ENCODE data around the gene CNST. TPM values are rescaled to one million over a fixed set of nuclear protein-coding genes. Genes with fewer than 3 reads are reported as not detected.
"Not testable (repeated sequence)": the region's sequence is repeated elsewhere in the genome, so short reads cannot be mapped to it uniquely, and the experiment has no call there.

Gene CNST
- total RNA-seq, 1 donor from 2014 or later = 8.3 TPM

DNA sequence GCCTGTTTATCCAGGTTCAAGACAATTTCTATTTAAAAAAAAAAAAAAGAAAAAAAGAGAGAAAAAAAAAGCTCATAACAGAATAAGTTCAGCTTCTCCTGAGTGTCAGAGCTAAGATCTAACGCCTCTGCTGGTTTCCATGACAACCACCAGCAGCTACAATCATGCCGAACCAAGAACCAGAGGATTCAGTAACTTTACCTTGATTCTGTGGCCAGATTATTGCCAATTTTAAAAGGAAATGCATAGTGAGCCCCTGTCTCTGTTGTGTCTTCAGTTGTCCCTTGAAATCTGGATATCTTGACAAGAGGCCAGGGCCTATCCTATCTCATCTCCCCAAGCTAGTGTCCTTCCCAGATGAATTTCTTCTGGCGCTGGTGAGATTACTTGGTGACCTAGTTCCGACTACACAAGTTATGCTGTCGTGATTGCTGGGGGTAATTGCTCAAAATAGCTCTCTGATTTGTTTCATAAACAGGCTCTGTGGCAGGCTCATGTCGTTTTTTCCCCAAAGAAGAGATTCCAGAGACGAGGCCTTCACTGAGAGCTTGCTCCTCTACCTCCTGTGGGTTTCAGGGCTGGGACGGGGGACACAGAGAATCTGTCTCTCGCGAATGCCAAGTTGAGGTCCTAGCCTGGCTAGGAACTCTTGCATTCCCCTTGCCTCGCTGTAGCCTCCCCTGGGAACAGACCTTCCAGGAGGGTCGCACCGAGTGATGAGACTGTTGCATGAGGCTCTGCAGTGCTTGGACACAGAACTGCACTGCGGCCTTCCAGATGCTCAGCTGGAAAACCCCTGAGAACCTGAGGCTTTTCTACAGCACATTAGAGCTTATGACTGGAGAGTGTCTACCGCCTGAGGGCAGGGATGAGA lies 125.6 kb downstream of the CNST start:
- no peak overlapping the region for H3K4me3 ChIP-seq (ENCODE audit: low read depth, low read length)
- TF ChIP-seq, protein P1, sequence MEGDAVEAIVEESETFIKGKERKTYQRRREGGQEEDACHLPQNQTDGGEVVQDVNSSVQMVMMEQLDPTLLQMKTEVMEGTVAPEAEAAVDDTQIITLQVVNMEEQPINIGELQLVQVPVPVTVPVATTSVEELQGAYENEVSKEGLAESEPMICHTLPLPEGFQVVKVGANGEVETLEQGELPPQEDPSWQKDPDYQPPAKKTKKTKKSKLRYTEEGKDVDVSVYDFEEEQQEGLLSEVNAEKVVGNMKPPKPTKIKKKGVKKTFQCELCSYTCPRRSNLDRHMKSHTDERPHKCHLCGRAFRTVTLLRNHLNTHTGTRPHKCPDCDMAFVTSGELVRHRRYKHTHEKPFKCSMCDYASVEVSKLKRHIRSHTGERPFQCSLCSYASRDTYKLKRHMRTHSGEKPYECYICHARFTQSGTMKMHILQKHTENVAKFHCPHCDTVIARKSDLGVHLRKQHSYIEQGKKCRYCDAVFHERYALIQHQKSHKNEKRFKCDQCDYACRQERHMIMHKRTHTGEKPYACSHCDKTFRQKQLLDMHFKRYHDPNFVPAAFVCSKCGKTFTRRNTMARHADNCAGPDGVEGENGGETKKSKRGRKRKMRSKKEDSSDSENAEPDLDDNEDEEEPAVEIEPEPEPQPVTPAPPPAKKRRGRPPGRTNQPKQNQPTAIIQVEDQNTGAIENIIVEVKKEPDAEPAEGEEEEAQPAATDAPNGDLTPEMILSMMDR (conservative IDR thresholded peaks at IDR 0.05; ENCODE audit: low read depth, low read length) = no peak
- DNase-seq (ENCODE audit: low read depth) = no peak

DNA sequence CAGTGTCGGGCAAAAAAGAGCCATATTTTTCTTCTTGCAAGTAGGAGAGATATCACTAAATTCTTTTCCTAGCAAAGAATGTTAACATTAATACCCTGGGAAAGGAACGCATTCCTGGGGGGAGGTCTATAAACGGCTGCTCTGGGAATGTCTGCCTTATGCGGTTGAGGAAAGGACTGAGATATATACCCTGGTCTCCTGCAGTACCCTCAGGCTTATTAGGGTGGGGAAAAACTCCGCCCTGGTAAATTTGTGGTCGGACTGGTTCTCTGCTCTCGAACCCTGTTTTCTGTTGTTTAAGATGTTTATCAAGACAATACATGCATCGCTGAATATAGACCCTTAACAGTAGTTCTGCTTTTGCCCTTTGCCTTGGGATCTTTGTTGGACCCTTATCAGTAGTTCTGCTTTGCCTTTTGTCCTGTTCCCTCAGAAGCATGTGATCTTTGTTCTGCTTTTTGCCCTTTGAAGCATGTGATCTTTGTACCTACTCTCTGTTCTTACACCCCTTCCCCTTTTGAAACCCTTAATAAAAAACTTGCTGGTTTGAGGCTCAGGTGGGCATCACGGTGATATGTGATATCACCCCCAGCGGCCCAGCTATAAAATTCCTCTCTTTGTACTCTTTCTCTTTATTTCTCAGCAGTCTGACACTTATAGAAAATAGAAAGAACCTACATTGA lies 128.1 kb downstream of the CNST start:
- H3K4me3 ChIP-seq (ENCODE audit: low read depth, low read length); DNase-seq (ENCODE audit: low read depth): not testable (repeated sequence)

DNA sequence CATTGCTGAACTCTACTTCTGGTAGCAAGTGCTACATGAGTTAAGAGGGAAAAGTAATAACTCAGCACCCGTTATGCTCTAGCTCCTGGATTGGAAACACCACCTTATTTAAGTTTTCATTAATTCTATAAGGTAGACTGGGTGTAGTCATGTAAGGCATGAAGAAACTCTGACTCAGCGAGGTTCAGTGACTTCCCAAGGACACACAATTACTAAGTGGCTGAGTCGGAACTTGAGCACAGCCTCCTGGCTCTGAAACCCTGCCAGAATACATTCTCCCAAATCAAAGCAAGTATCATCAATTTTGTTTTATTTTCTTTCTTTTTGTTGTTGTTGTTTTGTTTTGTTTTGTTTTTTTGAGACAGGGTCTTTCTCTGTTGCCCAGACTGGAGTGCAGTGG lies 128.9 kb downstream of the CNST start:
- H3K4me3 ChIP-seq (ENCODE audit: low read depth, low read length) = no peak overlapping the region
- no peak for DNase-seq (ENCODE audit: low read depth)
- TF ChIP-seq, protein P1 (conservative IDR thresholded peaks at IDR 0.05; ENCODE audit: low read depth, low read length) = no peak

DNA sequence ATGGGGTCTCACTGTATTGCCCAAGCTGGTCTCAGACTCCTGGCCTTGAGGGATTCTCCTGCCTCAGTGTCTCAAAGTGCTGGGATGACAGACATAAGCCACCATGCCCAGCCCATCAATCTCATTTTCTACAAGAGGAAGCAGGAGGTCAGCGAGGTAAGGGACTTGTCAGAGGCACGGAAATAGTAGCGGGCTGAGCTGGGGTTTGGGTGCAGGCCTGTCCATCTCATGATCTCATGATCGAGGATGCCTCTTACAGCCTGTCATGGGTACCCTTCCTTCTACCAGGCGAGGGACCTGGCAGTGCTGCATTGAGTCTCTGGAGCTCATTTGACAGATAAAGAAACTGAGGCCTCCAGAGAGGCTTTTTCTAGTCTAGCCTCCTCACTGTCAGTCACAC lies 129.4 kb downstream of the CNST start:
- DNase-seq (ENCODE audit: low read depth) = no peak
- TF ChIP-seq, protein P1 (conservative IDR thresholded peaks at IDR 0.05; ENCODE audit: low read depth, low read length) = no peak
- no peak overlapping the region for H3K4me3 ChIP-seq (ENCODE audit: low read depth, low read length)

DNA sequence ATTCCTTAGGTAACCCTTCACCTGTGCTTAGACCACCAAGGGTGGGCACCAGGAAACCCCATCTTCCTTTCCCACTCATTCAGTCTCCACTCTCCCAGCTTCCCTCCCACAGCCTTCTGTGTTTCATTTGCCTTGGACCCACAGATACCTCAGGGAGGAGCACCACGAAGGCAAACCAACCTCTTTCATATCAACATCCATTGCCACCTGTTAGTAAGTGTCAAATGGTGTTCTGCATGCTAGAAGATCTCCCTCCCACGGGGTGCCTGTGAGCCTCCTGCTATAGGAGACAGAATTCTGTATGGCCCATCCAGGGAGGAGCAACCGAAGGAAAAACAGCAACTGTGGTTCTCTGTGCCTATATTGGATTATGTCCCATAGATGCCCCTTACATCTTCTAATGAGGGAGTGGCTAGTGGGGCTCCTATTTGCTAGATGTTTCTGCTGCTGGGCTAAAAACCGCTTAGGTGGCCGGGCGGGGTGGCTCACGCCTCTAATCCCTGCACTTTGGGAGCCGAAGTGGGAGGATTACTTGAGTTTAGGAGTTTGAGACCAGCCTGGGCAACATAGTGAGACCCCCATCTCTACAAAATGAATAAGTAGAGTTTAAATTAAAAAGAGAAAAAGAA lies 132.3 kb downstream of the CNST start:
- H3K4me3 ChIP-seq (ENCODE audit: low read depth, low read length) = peak overlapping the region; percentile 34
- TF ChIP-seq, protein P1 (conservative IDR thresholded peaks at IDR 0.05; ENCODE audit: low read depth, low read length) = no peak
- no peak for DNase-seq (ENCODE audit: low read depth)

DNA sequence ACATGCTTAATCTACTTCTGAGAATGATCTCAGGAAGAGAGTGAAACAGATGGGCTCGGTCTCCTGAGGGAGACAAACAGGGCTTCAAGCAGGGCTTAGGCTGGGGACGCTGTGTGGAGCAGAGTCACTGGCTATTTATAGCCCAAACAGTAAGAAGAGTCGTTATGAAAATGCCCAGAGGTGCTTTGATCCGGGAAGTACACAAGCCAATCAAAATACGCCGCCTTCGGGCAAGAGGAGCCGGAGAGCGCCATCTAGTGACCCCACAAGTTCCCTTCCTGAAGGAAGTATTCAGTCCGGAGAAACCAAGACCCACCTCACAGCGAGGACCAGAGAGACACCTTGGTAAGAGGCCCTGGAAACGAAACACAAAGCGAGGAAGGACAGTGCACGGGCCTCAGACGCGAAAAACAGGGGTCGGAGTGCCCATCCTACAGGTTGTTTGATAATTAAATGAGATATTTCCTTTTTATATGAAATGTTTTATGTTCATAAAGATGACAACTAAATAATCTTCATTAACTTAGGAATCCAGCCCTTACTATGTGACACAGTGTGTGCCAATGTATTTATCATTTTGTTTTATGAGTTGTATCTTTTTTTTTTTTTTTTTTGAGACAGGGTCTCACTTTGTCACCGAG lies 133.0 kb downstream of the CNST start:
- H3K4me3 ChIP-seq (ENCODE audit: low read depth, low read length) = peak overlapping the region; percentile 34
- peak; percentile 63 for DNase-seq (ENCODE audit: low read depth)

More for the DNA sequence above, 133.0 kb downstream of the CNST start:
- TF ChIP-seq, protein P1 (conservative IDR thresholded peaks at IDR 0.05; ENCODE audit: low read depth, low read length) = peak; percentile 92
